Ovary (tissue), 9 donors: ENCODE data around the gene CMTM7. TPM values are rescaled to one million over a fixed set of nuclear protein-coding genes. Genes with fewer than 3 reads are reported as not detected.

ENCODE experiments used
- DNase-seq, 5 donors: peaks; one replicate each; pipeline ENCODE4 v3.0.0-alpha.2; 2019 to 2020
- H3K27ac ChIP-seq, 2 donors: fragments of 200-600 bp; one replicate each; pipeline versions ENCODE4 v1.5.1 to v1.8.0; 2019 to 2022
- H3K27me3 ChIP-seq: fragments of 200-600 bp; one replicate; pipeline ENCODE4 v1.8.0; 2022
- H3K36me3 ChIP-seq: fragments of 200-600 bp; sonication (generic); one replicate; pipeline ENCODE4 v1.5.1; 2019
- H3K4me1 ChIP-seq: one replicate; pipeline ENCODE4 v1.8.1; 2013; ENCODE audit warnings: mild to moderate bottlenecking, moderate library complexity; ENCODE audit not compliant: insufficient read depth
- H3K4me3 ChIP-seq: fragments of 200-600 bp; sonication (generic); one replicate; pipeline ENCODE4 v1.5.1; 2017
- H3K9me3 ChIP-seq, 2 donors: fragments of 200-600 bp in 1 of 2; sonication (generic) in 1 of 2; one replicate each; pipeline versions ENCODE4 v1.5.1 to v1.8.1; 2013 to 2019; ENCODE audit warnings: mild to moderate bottlenecking in 1 of 2, moderate library complexity in 1 of 2
- EP300 ChIP-seq: sonication (generic); formaldehyde crosslinking; IDR thresholded peaks from one replicate; pipeline ENCODE4 v1.6.1; 2017; ENCODE audit warnings: antibody characterized with exemption
- POLR2A ChIP-seq: fragments of 450-650 bp; IDR thresholded peaks from one replicate; pipeline ENCODE4 v1.6.1; 2017; ENCODE audit warnings: antibody characterized with exemption, mild to moderate bottlenecking, moderate library complexity
- WGBS, 3 donors: extraction: QIAGEN DNeasy Blood & Tissue Kit in 1 of 3; methylation state at CpG; one replicate each; pipeline versions ENCODE4 v1.1.5 to v1.1.7; 2013 to 2017; 5-methylcytosine and 5-hydroxymethylcytosine counted together
- intact Hi-C, 4 donors: fragments of 100-400 bp; cut with DNase I; formaldehyde crosslinking; loops; one replicate each; pipeline versions ENCODE4 v1.11.0 to v1.15.1; 2022 to 2023
- polyA plus RNA-seq, 2 donors: library from polyadenylated mRNA; stranded (reverse); fragments of 200-250 nt in 1 of 2; fragments of 350-450 nt in 1 of 2; fragmentation: Illumina TruSeq in 1 of 2; extraction: RNeasy Lipid Tissue Mini Kit (QIAGEN cat#74804) in 1 of 2; gene quantifications; one replicate each; pipeline ENCODE4 v1.2.3, GENCODE V29; 2013 to 2014
- total RNA-seq, 7 donors: library from RNA; depleted of rRNA in 2 of 7; stranded (reverse); fragments of >200 nt in 2 of 7; fragmentation: NEBNext Ultra II Directional in 3 of 7; extraction: Animal tissue kit (Norgen Biotek cat#: 25700) in 3 of 7; gene quantifications; one replicate each; pipeline versions ENCODE4 v1.1.0 to v1.2.4, GENCODE V29; 2016 to 2023
- TF ChIP-seq, protein P1 (sequence below), 3 donors: fragments of 450-650 bp in 2 of 3; fragments of 200-600 bp in 1 of 3; IDR thresholded peaks; one replicate each; pipeline versions ENCODE4 v1.5.1 to v1.8.0; 2016 to 2022; ENCODE audit warnings: antibody characterized with exemption in 3 of 3, mild to moderate bottlenecking in 1 of 3
- donor health status: DM: no; HTN: no; CAD: no; lungs with moderate emphysema.
- donor health status: DM: no; HTN: no; CAD: no.
- donor health status: Bipolar disorder and iron deficiency.
- donor health status: DM: yes; HTN: yes; CAD: no.
- donor health status: DM: no; HTN: no; CAD: no.
- donor health status: DM: yes; HTN: yes; CAD: no.

The CMTM7 gene
- total and polyA plus RNA-seq, 9 donors = 2.7 to 63.4 (median 7.6) TPM

DNA sequence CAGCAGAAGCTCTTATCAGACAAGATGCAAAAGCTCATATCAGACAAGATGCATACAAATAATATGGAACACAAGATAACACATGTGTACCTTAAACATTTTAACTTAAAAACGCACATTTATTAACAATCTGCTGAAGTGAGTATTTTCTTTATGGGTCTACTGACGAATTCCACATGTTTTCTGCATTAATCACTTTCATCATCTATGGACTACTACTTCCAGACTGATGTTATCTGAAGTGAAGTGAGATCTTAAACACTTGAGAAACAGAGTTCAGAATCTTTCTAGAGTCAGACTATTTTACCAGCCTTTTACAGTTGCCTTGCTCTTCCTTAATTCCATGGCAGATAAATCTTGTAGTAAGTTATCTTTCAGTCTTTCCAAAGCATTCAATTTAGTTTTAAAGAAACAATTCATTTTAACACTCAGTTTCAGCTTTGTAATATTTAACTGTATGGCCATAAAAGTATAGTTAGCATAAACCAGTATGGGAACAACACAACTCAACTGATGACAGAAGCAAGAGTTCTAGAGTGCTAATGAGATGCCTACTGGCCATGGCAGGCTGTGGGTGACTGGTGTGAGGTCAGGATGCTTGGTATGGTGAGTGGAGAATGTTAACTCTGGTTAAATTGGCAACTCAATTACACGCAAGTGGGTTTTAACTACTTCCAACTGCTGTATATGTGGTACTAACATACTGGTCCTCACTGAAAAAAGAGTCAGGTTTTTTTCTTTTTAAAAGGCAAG is 101.2 kb downstream of the CMTM7 start:
- no peak overlapping the region for H3K4me3 ChIP-seq
- H3K9me3 ChIP-seq = no peaks in the 10 kb centered on the region
- no peak for DNase-seq
- H3K27me3 ChIP-seq = no peaks in the 10 kb centered on the region
- 85 to 90% (median 87%) methylated on average over 3 of the region's 3 CpGs for WGBS, 3 donors
- H3K36me3 ChIP-seq = no peaks in the 10 kb centered on the region
- no peak overlapping the region for H3K27ac ChIP-seq
- peaks cover 1% of the 10 kb centered on the region for H3K4me1 ChIP-seq
- TF ChIP-seq, protein P1, sequence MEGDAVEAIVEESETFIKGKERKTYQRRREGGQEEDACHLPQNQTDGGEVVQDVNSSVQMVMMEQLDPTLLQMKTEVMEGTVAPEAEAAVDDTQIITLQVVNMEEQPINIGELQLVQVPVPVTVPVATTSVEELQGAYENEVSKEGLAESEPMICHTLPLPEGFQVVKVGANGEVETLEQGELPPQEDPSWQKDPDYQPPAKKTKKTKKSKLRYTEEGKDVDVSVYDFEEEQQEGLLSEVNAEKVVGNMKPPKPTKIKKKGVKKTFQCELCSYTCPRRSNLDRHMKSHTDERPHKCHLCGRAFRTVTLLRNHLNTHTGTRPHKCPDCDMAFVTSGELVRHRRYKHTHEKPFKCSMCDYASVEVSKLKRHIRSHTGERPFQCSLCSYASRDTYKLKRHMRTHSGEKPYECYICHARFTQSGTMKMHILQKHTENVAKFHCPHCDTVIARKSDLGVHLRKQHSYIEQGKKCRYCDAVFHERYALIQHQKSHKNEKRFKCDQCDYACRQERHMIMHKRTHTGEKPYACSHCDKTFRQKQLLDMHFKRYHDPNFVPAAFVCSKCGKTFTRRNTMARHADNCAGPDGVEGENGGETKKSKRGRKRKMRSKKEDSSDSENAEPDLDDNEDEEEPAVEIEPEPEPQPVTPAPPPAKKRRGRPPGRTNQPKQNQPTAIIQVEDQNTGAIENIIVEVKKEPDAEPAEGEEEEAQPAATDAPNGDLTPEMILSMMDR (IDR thresholded peaks at IDR 0.05) = no peak
- no peak for TF ChIP-seq POLR2A
- no peak for TF ChIP-seq EP300
- intact Hi-C loops = no loop called here

DNA sequence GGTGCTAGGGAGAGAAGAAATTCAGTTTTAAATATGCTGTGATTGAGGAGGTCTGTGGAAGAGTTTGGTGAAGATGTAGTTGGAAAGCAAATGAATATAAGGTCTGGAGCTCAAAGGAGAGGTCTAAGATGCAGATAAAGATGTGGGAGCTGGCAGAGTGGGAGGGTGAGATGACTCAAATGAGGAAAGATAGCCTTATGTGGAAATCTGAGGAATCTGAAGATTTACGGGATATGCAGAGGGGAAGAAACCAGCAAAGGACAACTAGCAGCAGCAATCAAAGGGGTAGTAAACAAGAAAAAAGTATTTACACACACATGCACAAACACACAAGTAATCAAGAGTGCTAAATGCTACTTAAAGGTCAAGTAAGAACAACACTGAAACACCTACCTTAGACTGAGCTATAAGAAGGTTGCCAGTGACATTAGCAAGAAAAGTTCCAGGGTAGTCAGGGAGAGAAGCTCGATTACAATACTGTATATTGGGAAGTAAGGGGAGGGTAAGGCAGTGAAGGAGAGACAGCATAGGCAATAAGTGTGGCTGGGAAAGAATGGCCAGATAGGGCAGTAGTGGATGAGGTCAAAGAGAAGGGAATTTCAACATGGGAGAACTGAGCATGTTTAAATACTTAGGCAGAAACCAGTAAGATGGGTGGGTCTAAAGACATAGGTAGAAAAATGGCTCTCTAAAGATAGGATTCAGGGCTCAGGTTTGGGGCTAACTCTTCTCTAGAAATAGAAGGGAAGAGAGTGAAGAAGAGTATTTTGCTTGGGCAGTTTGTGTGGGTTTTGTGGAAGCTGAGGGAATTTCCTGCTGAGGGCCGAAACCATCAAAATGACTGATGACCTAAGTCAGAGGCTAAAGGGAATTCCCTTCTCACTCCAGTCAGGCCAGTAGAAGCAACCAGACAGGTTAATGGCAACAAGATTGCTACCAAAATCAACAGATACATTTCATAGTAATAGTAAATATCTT is 102.1 kb downstream of the CMTM7 start:
- no peak for DNase-seq

DNA sequence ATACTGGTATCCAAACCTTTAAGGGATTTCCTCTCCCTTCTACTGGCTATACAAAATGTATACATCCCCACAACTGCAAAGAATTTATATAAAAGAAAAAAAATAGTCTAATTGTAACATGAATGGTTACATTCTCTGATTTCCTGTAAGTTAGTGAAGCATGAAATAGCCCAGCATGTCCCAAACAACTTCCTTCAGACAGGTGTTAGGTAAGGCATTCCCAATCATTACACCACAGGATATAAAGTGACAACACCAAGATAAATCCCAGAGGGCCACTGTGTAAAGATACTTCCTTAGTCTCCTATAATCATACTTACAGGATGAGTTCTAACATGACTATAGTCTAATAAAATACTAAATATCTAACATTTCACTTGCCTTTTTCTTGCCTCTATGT is 103.4 kb downstream of the CMTM7 start:
- Histone ChIP-seq H3K4me3 (no peak overlapping the region), H3K9me3 (no peaks in the 10 kb centered on the region), H3K27ac (no peak overlapping the region), H3K4me1 (peaks cover 1% of the 10 kb centered on the region), H3K36me3 (no peaks in the 10 kb centered on the region), H3K27me3 (no peaks in the 10 kb centered on the region)
- DNase-seq = no peak
- TF ChIP-seq EP300 = no peak
- TF ChIP-seq POLR2A = no peak
- TF ChIP-seq, protein P1 (IDR thresholded peaks at IDR 0.05) = no peak
- intact Hi-C loops = no loop called here

More for the DNA sequence above, 102.1 kb downstream of the CMTM7 start:
- intact Hi-C loops = no loop called here
- no peaks in the 10 kb centered on the region for H3K9me3 ChIP-seq
- no peak overlapping the region for H3K4me3 ChIP-seq
- TF ChIP-seq POLR2A (no peak), EP300 (no peak)
- TF ChIP-seq, protein P1 (IDR thresholded peaks at IDR 0.05) = no peak
- H3K36me3 ChIP-seq = no peaks in the 10 kb centered on the region
- no peak overlapping the region for H3K27ac ChIP-seq
- WGBS, 3 donors = 68 to 79% (median 71%) methylated on average over 3 of the region's 3 CpGs
- H3K4me1 ChIP-seq = peaks cover 1% of the 10 kb centered on the region
- no peaks in the 10 kb centered on the region for H3K27me3 ChIP-seq

DNA sequence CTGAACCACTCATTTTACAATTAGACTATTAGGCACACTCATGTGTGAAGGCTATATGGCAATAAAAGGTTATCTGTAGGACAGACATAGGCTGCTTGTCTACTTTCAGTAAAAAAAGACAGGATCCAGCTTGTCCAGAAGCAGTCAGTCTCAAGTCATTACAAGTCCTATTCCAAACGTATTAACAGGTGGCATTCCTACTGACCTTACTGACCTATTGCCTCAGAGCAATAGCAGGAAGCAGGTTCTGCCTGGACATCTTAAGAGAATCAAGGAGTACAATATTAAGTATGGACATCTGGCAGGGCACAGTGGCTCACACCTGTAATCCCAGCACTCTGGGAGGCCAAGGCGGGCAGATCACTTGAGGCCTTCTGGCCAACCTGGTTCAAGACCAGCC is 104.0 kb downstream of the CMTM7 start:
- Histone ChIP-seq H3K4me3 (no peak overlapping the region), H3K4me1 (peaks cover 1% of the 10 kb centered on the region), H3K9me3 (no peaks in the 10 kb centered on the region), H3K27me3 (no peaks in the 10 kb centered on the region), H3K27ac (no peak overlapping the region), H3K36me3 (no peaks in the 10 kb centered on the region)
- WGBS, 3 donors = 83 to 88% (median 85%) methylated on average over 2 of the region's 2 CpGs
- TF ChIP-seq, protein P1 (IDR thresholded peaks at IDR 0.05) = no peak
- TF ChIP-seq POLR2A (no peak), EP300 (no peak)
- no peak for DNase-seq
- intact Hi-C loops = no loop called here
